HepG2 (cell line): Measurements from ENCODE around the gene GPR89B.

Source experiments
- ARHGAP35 ChIP-seq: sonication (generic); formaldehyde crosslinking; IDR thresholded peaks from 2 replicates; pipeline ENCODE4 v1.9.0; 2022; ENCODE audit warnings: mild to moderate bottlenecking, inconsistent platforms, moderate library complexity, missing genetic modification reagents, borderline replicate concordance
- JDP2 ChIP-seq: sonication (generic); formaldehyde crosslinking; IDR thresholded peaks from 2 replicates; pipeline ENCODE4 v1.8.1; 2022; ENCODE audit warnings: missing genetic modification reagents, borderline replicate concordance
- NR1H2 ChIP-seq: sonication (generic); formaldehyde crosslinking; IDR thresholded peaks from 2 replicates; pipeline ENCODE4 v1.8.1; 2022; ENCODE audit warnings: low read depth, missing genetic modification reagents, borderline replicate concordance
- ZNF572 ChIP-seq: sonication (generic); formaldehyde crosslinking; IDR thresholded peaks from 2 replicates; pipeline ENCODE4 v1.5.1; 2020; ENCODE audit warnings: mild to moderate bottlenecking, missing genetic modification reagents
- TF ChIP-seq, protein P1 (sequence below): sonication (generic); formaldehyde crosslinking; conservative IDR thresholded peaks from 2 replicates; pipeline ENCODE4 v1.8.0; 2022; ENCODE audit warnings: low read depth, missing genetic modification reagents
- TF ChIP-seq, protein P2 (sequence below): sonication (generic); formaldehyde crosslinking; conservative IDR thresholded peaks from 2 replicates; pipeline ENCODE4 v1.4.0; 2020; ENCODE audit warnings: missing genetic modification reagents

GRCh38 chr1:148010527-148010926 lies 82.3 kb downstream of the GPR89B start:
- no peak for TF ChIP-seq ARHGAP35 (CRISPR knock-in tag)
- no peak for TF ChIP-seq ZNF572
- no peak for TF ChIP-seq NR1H2
- TF ChIP-seq, protein P1, sequence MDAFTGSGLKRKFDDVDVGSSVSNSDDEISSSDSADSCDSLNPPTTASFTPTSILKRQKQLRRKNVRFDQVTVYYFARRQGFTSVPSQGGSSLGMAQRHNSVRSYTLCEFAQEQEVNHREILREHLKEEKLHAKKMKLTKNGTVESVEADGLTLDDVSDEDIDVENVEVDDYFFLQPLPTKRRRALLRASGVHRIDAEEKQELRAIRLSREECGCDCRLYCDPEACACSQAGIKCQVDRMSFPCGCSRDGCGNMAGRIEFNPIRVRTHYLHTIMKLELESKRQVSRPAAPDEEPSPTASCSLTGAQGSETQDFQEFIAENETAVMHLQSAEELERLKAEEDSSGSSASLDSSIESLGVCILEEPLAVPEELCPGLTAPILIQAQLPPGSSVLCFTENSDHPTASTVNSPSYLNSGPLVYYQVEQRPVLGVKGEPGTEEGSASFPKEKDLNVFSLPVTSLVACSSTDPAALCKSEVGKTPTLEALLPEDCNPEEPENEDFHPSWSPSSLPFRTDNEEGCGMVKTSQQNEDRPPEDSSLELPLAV (CRISPR knock-in tag), result no peak
- TF ChIP-seq, protein P2, sequence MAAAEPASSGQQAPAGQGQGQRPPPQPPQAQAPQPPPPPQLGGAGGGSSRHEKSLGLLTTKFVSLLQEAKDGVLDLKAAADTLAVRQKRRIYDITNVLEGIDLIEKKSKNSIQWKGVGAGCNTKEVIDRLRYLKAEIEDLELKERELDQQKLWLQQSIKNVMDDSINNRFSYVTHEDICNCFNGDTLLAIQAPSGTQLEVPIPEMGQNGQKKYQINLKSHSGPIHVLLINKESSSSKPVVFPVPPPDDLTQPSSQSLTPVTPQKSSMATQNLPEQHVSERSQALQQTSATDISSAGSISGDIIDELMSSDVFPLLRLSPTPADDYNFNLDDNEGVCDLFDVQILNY (CRISPR knock-in tag), result no peak
- no peak for TF ChIP-seq JDP2 (CRISPR knock-in tag)
